Transverse colon (tissue), 3 donors: ENCODE data around the gene UNCX.

Experiments used
- CTCF ChIP-seq, 5 experiments: fragments of 200-600 bp in 3 of 5; fragments of 450-650 bp in 2 of 5; sonication (generic) in 3 of 5; IDR thresholded peaks; 1 replicate in 2 of 5; 2 replicates in 3 of 5; pipeline ENCODE4 v1.5.1; 2016 to 2017; ENCODE audit warnings: antibody characterized with exemption in 5 of 5, inconsistent platforms in 3 of 5, mild to moderate bottlenecking in 2 of 5, moderate library complexity in 1 of 5
- POLR2A ChIP-seq: fragments of 450-650 bp; IDR thresholded peaks from one replicate; pipeline ENCODE4 v1.6.1; 2016; ENCODE audit warnings: antibody characterized with exemption, mild to moderate bottlenecking, moderate library complexity

- TF ChIP-seq CTCF (IDR thresholded peaks at IDR 0.05) = no peak
- TF ChIP-seq POLR2A = no peak
These were observed 5.1 kb downstream of the UNCX start for GRCh38 chr7:1237704-1238255.
